PC-9 (cell line): Measurements from ENCODE around the gene SUGCT. TPM values are rescaled to one million over a fixed set of nuclear protein-coding genes. Genes with fewer than 3 reads are reported as not detected.

Experiments
- BruUV-seq: library from RNA; stranded (reverse); fragments of 400-500 nt; replicated peaks from 2 replicates; lab custom pipeline; 2021; lab: Mats Ljungman, UMichigan
- CTCF ChIA-PET: fragments of 300-600 bp; sonication (Branson Sonifier 250); formaldehyde crosslinking; loops from one replicate; lab custom pipeline; 2022; ENCODE audit warnings: antibody characterized with exemption; lab: Charles Lee
- POLR2A ChIA-PET: fragments of 300-600 bp; sonication (Branson Sonifier 250); formaldehyde crosslinking; loops from one replicate; lab custom pipeline; 2022; ENCODE audit warnings: antibody characterized with exemption; ENCODE audit not compliant: unreplicated experiment; lab: Charles Lee
- DNase-seq, 2 experiments: peaks; one replicate each; pipeline versions ENCODE4 v3.0.0 to v3.0.0-alpha.2; 2015 to 2022; ENCODE audit warnings: mixed read lengths in 1 of 2
- H2AFZ ChIP-seq: fragments of 200-600 bp; sonication (generic); 2 replicates; pipeline ENCODE4 v1.8.1; 2017; ENCODE audit warnings: antibody characterized with exemption
- H3F3A ChIP-seq: fragments of 200-600 bp; sonication (generic); 2 replicates; pipeline ENCODE4 v1.8.1; 2017; ENCODE audit warnings: antibody characterized with exemption, mild to moderate bottlenecking, low read depth; ENCODE audit not compliant: insufficient read depth
- H3K27ac ChIP-seq: fragments of 200-600 bp; sonication (generic); 2 replicates; pipeline ENCODE4 v1.6.1; 2016; ENCODE audit warnings: mixed run types
- H3K27me3 ChIP-seq: fragments of 200-600 bp; sonication (generic); 2 replicates; pipeline ENCODE4 v1.6.1; 2016; ENCODE audit warnings: low read depth, mixed run types; ENCODE audit not compliant: insufficient read depth
- H3K36me3 ChIP-seq: fragments of 200-600 bp; sonication (generic); 2 replicates; pipeline ENCODE4 v1.6.1; 2016; ENCODE audit warnings: low read depth, mixed run types
- H3K4me1 ChIP-seq: fragments of 200-600 bp; sonication (generic); replicated peaks from 2 replicates; pipeline ENCODE4 v1.6.1; 2016; ENCODE audit warnings: mixed run types; ENCODE audit not compliant: insufficient read depth
- H3K4me2 ChIP-seq: fragments of 200-600 bp; sonication (generic); 2 replicates; pipeline ENCODE4 v1.6.1; 2017; ENCODE audit warnings: mixed run types
- H3K4me3 ChIP-seq: fragments of 200-600 bp; sonication (generic); 2 replicates; pipeline ENCODE4 v1.6.1; 2016; ENCODE audit warnings: mixed run types
- H3K79me2 ChIP-seq: fragments of 200-600 bp; sonication (generic); 2 replicates; pipeline ENCODE4 v1.6.1; 2017; ENCODE audit warnings: low read depth, mixed run types
- H3K9me2 ChIP-seq: fragments of 200-600 bp; sonication (generic); 2 replicates; pipeline ENCODE4 v1.8.1; 2017; ENCODE audit warnings: mild to moderate bottlenecking; ENCODE audit not compliant: insufficient read depth
- H3K9me3 ChIP-seq: fragments of 200-600 bp; sonication (generic); 2 replicates; pipeline ENCODE4 v1.8.1; 2016; ENCODE audit warnings: low read depth; ENCODE audit not compliant: insufficient read depth
- H4K20me1 ChIP-seq: fragments of 200-600 bp; sonication (generic); 2 replicates; pipeline ENCODE4 v1.8.1; 2017; ENCODE audit not compliant: insufficient read depth
- EZH2 ChIP-seq: fragments of 200-600 bp; sonication (generic); IDR thresholded peaks from 2 replicates; pipeline ENCODE4 v1.8.0; 2017; ENCODE audit warnings: antibody characterized with exemption, low read depth
- intact Hi-C: fragments of 100-400 bp; cut with micrococcal nuclease; formaldehyde crosslinking; loops from one replicate; pipeline ENCODE4 v1.10.0; 2022; ENCODE audit not compliant: unreplicated experiment
- total RNA-seq: library from RNA; stranded (reverse); gene quantifications from 2 replicates; pipeline ENCODE4 v1.2.3, GENCODE V29; 2021
- TF ChIP-seq, protein P1 (sequence below): fragments of 200-600 bp; sonication (generic); conservative IDR thresholded peaks from 2 replicates; pipeline ENCODE4 v1.6.1; 2017; ENCODE audit warnings: mixed run types, antibody characterized with exemption, mild to moderate bottlenecking, moderate library complexity

SUGCT gene
- total RNA-seq, 1 experiment from 2014 or later, result 3.5 TPM

- H3F3A ChIP-seq, result no peaks in the 10 kb centered on the region
- no TSS peak for BruUV-seq
- CTCF ChIA-PET, result no interaction called here
- intact Hi-C loops, result no loop called here
- no peaks in the 10 kb centered on the region for H3K27me3 ChIP-seq
- H3K27ac ChIP-seq, result no peak overlapping the region
- no peak overlapping the region for H2AFZ ChIP-seq
- DNase-seq, result no peak
- no peaks in the 10 kb centered on the region for H4K20me1 ChIP-seq
- no peaks in the 10 kb centered on the region for H3K36me3 ChIP-seq
- H3K79me2 ChIP-seq, result no peaks in the 10 kb centered on the region
- H3K9me2 ChIP-seq, result no peaks in the 10 kb centered on the region
- H3K4me1 ChIP-seq, result no peaks in the 10 kb centered on the region
- no peak overlapping the region for H3K4me2 ChIP-seq
- TF ChIP-seq, protein P1, sequence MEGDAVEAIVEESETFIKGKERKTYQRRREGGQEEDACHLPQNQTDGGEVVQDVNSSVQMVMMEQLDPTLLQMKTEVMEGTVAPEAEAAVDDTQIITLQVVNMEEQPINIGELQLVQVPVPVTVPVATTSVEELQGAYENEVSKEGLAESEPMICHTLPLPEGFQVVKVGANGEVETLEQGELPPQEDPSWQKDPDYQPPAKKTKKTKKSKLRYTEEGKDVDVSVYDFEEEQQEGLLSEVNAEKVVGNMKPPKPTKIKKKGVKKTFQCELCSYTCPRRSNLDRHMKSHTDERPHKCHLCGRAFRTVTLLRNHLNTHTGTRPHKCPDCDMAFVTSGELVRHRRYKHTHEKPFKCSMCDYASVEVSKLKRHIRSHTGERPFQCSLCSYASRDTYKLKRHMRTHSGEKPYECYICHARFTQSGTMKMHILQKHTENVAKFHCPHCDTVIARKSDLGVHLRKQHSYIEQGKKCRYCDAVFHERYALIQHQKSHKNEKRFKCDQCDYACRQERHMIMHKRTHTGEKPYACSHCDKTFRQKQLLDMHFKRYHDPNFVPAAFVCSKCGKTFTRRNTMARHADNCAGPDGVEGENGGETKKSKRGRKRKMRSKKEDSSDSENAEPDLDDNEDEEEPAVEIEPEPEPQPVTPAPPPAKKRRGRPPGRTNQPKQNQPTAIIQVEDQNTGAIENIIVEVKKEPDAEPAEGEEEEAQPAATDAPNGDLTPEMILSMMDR, result no peak
- no peak for TF ChIP-seq EZH2
- no peak overlapping the region for H3K4me3 ChIP-seq
- H3K9me3 ChIP-seq, result no peaks in the 10 kb centered on the region
- POLR2A ChIA-PET, result no interaction called here
These were observed 649.4 kb downstream of the SUGCT start for GRCh38 chr7:40784176-40784575.

DNA sequence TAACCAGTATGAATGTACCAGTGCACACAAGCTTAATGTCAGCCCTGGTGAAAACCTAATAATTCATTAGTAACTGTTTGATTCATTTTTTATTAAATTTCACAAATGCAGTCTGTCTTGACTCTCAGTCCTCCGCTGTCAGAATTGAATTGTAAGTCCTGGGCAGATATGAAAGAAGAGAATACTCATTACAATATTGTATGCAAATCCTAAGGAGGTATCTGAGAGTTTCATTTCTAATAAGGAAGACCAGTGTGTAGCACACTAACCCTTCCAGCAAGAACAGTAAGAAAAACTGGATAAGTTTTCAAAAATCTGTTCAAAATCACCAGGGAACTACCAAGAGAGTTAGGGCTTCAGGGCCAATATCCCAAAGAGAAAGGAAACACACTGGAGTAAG lies 652.1 kb downstream of the SUGCT start:
- no peaks in the 10 kb centered on the region for H3K4me1 ChIP-seq
- H3K4me2 ChIP-seq, result no peak overlapping the region
- ChIA-PET CTCF (no interaction called here), POLR2A (no interaction called here)
- no peaks in the 10 kb centered on the region for H3K9me3 ChIP-seq
- no peak overlapping the region for H3K27ac ChIP-seq
- DNase-seq, result no peak
- H4K20me1 ChIP-seq, result no peaks in the 10 kb centered on the region
- intact Hi-C loops, result no loop called here
- H2AFZ ChIP-seq, result no peak overlapping the region
- no peaks in the 10 kb centered on the region for H3K79me2 ChIP-seq
- BruUV-seq, result no TSS peak
- H3K9me2 ChIP-seq, result no peaks in the 10 kb centered on the region
- no peak overlapping the region for H3K4me3 ChIP-seq
- no peaks in the 10 kb centered on the region for H3K27me3 ChIP-seq
- TF ChIP-seq, protein P1, result no peak
- no peak for TF ChIP-seq EZH2
- no peaks in the 10 kb centered on the region for H3F3A ChIP-seq
- H3K36me3 ChIP-seq, result no peaks in the 10 kb centered on the region

- ChIA-PET CTCF (no interaction called here), POLR2A (no interaction called here)
- Histone ChIP-seq H3K9me3 (peaks cover 9% of the 10 kb centered on the region; the same call in 1 of the 2 replicates), H3K27me3 (no peaks in the 10 kb centered on the region), H3K4me2 (no peak overlapping the region), H3F3A (no peaks in the 10 kb centered on the region), H3K27ac (no peak overlapping the region), H3K36me3 (no peaks in the 10 kb centered on the region), H3K79me2 (no peaks in the 10 kb centered on the region), H3K4me3 (no peak overlapping the region), H2AFZ (no peak overlapping the region), H3K4me1 (no peaks in the 10 kb centered on the region), H3K9me2 (no peaks in the 10 kb centered on the region), H4K20me1 (no peaks in the 10 kb centered on the region)
- no peak for DNase-seq
- BruUV-seq, result no TSS peak
- no peak for TF ChIP-seq EZH2
- TF ChIP-seq, protein P1, result no peak
- intact Hi-C loops, result no loop called here
These were observed 658.3 kb downstream of the SUGCT start for GRCh38 chr7:40793132-40793531.
